RPMI8226 (cell line): ENCODE data around the gene N4BP2.
"Not testable (repeated sequence)": the region's sequence is repeated elsewhere in the genome, so short reads cannot be mapped to it uniquely, and the experiment has no call there.

Experiments
- DNase-seq: peaks from one replicate; pipeline ENCODE4 v3.0.0-alpha.2; 2015

N4BP2 gene

DNA sequence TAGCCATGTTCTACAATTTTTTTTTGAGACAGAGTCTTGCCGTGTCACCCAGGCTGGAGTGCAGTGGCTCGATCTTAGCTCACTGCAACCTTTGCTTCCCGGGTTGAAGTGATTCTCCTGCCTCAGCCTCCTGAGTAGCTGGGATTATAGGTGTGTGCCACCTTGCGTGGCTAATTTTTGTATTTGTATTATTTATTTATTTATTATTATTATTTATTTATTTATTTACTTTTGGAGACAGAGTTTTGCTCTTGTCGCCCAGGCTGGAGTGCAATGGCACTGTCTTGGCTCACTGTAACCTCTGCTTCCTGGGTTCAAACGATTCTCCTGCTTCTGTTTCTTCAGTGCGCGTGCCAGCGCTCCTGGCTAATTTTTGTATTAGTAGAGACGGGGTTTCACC is 36.8 kb downstream of the N4BP2 start:
- not testable (repeated sequence) for DNase-seq

DNA sequence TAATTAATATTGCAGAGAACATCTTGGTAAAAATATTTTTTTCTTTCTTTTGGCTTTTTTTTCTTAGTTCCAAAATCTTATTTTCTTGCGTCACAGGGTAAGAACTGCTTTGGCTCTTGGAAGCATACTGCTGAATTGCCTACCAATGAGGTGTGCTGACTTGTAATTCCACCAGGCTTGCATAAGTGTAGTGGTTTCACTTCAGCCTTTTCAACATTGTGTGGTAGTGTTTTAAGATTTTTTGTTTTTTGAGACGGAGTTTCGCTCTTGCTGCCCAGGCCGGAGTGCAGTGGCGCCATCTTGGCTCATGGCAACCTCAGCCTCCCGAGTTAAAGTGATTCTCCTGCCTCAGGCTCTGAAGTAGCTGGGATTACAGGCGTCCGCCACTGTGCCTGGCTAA is 42.4 kb downstream of the N4BP2 start:
- no peak for DNase-seq

DNA sequence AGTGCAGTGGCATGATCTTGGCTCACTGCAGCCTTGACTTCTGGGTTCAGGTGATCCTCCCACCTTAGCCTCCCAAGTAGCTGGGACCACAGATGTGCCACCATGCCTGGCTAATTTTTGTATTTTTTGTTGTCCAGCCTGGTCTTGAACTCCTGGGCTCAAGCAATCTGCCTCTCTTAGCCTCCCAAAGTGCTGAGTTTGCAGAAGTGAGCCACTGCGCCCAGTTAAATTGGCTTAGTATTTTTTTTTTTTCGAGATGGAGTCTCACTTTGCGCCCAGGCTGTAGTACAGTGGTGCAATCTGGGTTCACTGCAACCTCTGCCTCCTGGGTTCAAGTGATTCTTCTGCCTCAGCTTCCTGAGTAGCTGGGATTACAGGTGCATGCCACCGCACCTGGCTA is 50.5 kb downstream of the N4BP2 start:
- DNase-seq, result not testable (repeated sequence)

DNA sequence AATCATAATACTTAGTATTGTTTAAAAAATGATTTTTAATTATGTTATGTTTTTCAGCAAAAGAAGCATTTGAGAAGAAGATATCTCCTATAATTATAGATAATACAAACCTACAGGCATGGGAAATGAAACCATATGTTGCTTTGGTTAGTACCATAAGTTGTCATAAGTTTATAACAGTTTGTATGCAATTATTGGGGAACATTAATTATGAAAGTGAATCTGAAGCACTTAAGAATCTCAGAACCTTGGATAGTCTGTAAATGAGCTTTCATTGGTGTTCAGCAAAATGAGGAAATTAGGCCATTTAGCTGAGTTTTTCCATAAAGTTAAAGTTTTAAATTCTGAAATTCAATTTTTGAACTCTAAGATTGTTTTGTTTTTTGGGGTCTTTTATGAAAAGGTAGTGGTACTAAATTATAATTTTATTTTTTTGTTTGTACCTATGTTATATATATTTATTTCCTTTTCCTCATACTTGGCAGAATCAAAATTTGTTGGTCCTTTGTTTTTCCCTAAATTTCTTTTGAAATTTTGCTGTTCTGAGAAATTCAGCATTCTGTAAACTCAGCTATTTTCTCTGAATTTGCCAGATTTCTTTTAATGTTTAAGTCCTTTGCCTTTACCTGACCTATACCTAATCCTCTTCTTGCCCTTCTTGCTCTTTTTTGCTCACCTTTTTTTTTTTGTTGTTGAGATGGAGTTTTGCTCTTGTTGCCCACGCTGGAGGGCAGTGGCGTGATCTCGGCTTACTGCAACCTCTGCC is 55.6 kb downstream of the N4BP2 start:
- DNase-seq, result no peak

DNA sequence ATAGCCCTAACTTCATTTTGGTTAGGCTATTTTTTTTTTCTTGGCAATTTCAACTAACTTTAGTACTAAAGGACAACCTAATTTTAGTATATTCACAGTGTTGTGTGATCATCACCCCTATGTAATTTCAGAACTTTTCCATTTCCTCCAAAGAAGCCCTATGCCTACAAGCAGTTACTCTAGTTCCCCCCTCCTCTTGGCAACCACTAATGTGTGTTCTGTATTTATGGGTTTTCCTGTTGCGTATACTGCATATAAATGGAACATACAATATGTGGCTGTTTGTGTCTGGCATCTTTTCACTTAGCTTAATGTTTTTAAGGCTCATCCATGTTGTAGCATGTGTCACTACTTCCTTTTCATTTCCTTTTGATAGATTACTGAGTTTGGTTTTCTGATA is 57.6 kb downstream of the N4BP2 start:
- no peak for DNase-seq

DNA sequence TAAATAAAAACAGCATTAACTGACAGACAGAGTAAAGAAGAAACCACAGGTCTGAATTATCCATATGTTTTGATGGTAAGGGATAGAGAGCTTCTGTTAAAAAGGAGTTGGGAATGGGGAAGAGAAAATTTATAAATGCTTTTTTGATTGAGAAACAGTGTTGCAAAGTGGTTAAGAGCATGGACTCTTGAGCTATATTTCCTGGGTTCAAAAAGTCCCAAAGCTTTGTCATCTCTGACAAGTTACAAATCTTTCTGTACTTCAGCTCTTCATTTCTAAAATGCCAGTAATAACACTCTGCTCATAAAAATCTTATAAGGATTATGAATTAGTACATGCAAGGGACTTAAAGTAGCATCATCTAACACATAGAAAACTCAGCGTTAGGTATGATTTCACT is 62.2 kb downstream of the N4BP2 start:
- DNase-seq, result no peak

DNA sequence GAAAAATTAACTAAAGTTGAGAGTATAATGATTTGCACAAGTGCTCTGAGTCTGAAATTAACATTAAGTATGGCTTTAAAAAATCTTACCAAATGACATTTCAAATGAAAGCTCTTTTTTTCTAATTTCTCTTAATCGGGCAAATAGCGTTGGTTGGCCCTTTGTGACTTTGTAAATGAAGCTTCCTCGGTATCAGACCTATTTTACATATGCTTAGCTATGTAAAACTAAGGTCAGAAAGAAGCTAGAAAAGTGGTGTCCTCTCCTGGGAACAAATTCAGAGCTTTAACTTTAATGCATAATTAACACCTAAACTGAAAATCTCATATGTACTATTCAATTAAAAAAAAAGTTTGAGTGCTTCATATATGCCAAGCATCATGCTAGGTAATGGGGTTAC is 62.7 kb downstream of the N4BP2 start:
- no peak for DNase-seq

DNA sequence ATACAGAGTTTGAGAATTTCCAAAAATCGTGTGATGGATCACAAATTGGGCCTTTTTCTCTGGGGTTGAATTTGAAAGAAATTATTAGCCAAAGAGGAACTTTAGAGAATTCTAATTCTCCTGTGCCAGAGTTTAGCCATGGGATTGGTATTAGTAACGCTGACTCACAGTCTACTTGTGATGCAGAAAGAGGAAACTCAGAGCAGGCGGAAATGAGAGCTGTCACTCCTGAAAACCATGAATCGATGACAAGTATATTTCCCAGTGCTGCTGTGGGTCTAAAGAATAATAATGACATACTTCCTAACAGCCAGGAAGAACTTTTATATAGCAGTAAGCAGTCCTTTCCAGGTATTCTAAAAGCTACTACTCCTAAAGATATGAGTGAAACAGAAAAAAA is 64.9 kb downstream of the N4BP2 start:
- DNase-seq, result no peak

DNA sequence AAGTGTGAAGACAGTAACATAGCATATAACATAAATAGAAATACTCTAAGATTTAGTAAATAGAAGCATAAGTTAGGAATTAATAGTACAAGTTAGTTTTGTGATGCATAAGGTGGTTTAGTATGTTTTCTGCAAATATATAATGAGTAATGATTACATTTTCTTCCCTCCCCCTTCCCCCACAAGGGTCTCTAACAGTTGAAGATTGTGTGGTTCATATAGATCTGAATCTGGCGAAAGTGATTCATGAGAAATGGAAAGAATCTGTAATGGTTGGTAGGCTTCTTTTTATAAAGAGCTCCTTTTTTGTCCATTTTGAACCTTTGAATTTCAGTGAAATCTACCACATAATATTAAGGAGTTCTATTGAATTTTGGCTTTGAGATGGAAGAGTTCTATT is 66.3 kb downstream of the N4BP2 start:
- DNase-seq, result no peak

DNA sequence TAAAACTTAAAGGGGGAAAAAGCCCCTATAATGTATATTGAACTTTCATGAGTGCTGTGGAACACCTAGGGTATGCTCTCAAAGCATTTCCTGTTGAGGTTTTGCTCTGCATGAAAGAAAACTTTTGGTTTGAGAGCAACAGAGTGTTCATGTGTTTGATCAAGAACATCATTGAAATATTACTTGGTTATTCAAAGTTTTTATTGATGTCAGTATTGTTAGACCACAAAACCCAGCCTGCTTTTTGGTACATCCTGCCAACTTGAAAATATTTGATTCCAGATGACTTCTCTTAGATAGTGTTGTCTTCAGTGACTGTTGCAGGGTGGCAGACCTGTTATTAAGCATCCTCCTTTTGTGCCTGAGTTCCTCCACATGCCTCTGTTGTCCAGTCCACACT is 68.0 kb downstream of the N4BP2 start:
- DNase-seq, result no peak

DNA sequence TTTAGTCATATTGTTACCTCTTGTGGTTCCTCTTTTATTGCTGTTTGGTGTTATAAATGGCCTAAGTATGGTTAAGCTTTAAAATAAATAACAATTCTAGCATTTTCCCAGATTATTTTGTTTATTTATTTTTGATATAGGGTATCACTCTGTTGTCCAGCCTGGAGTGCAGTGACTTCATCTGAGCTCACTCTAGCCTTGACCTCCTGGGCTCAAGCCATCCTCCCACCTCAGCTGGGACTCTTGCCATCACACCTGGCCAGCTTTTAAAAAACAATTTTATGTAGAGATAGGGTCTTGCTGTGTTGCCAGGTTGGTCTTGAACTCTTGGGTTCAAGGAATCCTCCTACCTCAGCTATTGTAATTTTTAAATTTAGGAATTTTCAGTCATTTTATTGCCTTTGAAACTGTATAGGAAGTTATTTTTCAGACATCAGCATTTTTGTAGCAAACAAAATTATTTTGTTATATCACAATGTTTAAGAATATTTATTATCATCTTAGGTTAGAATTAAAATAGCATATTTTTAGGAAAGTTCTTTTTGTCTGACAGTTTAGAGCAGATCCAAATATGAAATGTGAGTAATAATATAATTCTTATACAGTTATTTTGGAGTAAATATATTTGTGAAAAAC is 73.9 kb downstream of the N4BP2 start:
- DNase-seq, result peak; percentile 9

DNA sequence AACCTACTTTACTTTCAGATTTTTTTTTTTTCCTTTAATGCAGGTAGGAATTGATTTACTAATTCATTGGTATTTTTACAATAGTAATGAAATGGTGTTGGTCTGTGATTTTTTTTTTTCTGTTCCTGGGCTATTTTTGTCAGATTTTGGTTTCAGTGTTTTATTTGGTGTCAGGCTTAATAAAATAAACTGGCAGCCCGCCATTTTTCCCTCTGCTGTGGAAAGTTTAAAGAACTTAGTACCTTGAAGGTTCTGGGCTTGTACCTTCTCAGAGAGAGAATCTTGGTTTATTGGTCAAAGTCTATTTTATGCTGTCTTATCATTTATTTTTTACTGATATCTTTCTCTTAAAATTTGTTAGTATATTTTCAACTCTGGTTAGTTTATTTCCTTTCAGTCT is 76.2 kb downstream of the N4BP2 start:
- DNase-seq, result peak; percentile 82

DNA sequence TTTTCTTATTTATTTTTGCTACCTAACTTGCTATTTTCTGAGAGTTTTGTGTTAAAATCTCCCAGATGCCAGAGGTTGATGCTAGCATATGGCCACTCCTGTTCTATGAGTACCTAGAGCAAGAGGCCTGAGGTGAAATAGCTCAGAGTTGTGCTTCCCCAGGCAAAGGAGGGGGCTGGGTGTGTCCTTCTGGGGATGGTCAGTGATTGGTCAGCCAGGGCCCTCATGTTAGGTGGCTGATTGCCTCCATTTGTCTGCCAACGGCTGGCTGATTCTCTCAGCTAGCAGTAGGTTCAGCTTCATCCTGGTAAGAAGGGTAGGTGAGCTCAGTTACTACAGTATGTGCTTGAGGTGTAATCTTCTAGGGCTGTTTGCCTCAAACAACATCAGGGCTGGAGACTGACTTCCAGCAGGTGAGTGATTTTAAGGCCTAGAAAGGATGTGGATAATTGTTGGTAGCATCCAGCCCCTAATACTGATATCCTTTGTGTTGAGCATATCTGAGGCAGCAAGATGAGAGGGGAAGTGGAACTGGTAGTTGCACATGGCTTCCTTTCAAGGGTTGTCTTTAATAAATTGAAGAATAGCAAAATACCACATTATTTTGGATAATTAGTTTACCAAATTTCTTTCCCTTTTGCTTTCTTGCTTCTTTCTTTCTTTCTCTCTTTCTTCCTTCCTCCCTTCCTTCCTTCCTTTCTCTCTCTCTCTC is 77.7 kb downstream of the N4BP2 start:
- peak; percentile 40 for DNase-seq

DNA sequence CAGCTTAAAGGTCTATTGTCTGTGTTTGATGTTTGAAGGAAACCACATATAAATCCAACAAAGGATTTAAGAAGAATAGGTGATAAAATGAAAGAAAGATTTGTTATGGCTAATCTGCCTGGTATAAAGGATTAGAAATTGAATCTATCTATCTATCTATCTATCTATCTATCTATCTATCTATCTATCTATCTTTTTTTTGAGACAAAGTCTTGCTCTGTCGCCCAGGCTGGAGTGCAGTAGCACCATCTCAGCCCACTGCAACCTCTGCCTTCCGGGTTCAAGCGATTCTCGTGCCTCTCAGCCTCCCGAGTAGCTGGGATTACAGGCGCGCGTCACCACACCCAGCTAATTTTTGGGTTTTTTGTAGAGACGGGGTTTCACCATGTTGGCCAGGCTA is 79.6 kb downstream of the N4BP2 start:
- not testable (repeated sequence) for DNase-seq

DNA sequence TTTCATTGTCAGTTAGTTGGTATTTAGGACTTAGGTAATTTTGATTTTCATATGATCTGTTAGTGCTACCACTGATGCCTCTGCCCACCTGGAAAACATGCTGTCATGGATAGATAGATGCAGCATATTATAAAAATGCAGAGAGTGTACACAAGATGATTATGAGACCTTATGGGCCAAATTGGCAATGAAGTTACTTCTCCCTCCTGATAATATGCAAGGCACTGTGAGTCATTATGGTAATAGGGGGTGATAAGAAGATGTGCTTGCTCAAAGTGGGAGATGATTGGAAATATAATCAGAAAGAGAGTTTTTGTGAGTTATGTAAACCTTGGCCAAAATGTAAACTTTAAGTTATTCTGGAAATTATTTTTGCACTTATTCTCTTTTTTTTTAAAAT is 83.5 kb downstream of the N4BP2 start:
- DNase-seq, result no peak

DNA sequence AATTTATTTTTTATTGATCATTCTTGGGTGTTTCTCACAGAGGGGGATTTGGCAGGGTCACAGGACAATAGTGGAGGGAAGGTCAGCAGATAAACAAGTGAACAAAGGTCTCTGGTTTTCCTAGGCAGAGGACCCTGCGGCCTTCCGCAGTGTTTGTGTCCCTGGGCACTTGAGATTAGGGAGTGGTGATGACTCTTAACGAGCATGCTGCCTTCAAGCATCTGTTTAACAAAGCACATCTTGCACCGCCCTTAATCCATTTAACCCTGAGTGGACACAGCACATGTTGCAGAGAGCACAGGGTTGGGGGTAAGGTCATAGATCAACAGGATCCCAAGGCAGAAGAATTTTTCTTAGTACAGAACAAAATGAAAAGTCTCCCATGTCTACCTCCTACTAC is 83.9 kb downstream of the N4BP2 start:
- not testable (repeated sequence) for DNase-seq

DNA sequence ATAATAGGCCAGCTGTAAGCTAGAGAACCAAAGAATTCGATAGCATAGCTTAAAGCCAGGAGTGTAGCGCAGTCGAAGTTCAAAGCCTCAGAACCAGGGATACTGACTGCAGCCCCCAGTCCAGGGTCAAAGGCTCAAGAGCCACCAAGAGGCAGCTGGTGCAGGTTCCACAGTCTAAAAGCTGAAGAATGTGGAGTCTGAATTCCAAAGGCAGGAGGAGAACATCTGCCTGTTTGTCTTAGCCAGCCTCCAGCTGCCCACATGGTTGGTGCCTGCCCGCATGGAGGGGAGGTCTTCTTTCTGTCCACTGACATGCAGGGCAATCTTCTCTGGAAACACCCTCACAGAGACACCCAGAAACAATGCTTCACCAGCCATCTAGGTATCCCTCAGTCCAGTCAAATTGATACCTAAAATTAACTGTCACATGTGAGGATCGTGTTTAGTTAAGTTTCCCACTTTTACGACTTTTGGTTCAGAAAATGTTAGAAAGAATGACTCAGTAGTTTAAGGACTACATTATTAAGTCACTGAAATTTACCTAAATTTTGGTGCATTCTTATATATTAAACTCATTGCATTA is 87.4 kb downstream of the N4BP2 start:
- DNase-seq, result no peak

DNA sequence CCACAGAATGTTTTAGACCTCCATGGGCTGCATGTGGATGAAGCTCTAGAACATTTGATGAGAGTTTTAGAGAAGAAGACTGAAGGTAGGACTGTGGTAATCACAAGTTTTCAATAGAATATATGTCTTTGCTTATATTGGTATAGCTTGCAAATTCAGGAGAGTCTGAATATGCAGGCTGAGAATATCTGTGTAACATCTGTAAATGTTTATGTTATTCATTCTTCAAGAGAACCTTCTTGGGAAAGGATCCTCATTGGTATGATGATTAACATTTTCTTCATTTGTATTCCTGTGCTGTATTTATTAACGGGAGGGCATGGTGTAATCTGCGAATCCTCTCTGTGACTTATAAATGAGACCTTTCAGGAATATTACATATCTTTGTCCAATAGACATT is 88.1 kb downstream of the N4BP2 start:
- no peak for DNase-seq

DNA sequence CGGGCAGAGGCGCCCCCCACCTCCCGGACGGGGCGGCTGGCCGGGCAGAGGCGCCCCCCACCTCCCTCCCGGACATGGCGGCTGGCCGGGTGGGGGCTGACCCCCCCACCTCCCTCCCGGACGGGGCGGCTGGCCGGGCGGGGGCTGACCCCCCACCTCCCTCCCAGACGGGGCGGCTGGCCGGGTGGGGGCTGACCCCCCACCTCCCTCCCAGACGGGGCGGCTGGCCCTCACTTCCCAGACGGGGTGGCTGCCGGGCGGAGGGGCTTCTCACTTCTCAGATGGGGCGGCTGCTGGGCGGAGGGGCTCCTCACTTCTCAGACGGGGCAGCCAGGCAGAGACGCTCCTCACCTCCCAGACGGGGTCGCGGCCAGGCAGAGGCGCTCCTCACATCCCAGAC is 90.8 kb downstream of the N4BP2 start:
- DNase-seq, result not testable (repeated sequence)

DNA sequence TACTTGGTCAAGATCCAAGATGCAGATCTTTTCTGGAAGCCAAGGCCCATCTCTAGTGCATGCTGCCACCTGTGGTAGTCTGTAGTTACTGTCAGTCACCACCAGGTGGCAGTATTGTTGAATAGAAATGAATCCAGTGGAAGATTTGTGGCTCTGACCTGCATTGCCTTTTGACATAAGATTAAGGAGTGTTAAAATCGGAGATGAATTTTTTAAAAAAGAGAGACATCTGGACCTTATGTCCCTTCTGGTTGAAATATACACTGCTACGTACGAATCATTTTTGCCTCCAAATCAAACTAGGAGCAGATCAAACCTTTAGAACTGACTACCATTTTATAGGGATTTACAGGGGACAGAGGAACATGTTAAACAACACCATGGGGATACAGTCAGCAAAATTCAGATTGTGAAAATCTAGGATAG is 93.3 kb downstream of the N4BP2 start:
- peak; percentile 80 for DNase-seq

DNA sequence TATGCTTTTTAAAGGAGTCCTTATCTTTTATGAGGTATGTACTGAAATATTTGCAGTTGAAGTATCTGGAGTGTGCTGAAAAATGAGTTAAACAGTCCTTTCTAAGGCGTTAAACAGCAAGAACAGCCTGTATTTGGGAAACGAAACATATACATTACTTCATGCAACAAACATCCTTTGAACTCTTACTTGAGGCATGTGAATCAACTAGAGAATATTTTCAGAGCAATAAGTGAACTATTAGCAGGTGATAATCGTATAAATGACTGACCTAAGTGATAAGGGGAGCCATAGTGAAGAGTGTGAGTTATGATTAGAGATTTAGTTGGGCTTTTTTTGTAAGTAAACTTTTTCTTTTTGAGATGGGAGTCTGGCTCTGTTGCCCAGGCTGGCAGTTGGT is 94.3 kb downstream of the N4BP2 start:
- no peak for DNase-seq

DNA sequence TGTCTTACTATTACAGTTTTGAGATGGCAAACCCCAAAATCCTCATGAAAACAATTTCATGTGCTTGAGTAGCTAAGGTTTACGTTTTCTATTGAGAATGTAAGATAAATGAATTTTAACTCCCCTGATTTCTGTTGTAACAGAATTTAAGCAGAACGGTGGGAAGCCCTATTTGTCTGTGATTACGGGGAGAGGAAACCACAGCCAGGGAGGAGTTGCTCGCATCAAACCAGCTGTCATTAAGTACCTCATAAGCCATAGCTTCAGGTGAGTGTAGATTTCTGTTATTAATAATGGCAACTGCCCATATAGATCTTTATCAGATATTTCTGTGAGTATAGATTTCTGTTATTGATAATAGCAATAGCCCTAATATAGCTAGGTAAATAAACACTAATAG is 96.0 kb downstream of the N4BP2 start:
- DNase-seq, result no peak

DNA sequence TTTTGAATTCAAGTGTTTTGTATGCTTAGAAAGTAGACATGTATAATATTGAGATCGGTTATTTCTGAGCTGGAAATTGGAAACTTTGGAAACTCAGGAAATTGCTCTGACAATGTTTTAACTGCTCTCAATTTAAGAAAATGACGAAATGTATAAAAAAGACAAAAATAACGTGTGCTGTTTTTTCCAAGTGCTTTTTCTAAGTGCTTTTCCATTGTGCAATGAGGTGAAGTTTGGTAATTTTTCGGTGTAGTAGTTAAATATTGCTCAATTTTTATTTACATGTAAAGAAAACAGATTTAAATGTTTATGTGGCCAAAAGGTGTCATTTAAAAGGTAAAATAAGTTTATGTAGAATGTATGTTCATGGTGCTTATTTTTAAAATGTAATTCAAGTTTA is 100.8 kb downstream of the N4BP2 start:
- DNase-seq, result no peak

DNA sequence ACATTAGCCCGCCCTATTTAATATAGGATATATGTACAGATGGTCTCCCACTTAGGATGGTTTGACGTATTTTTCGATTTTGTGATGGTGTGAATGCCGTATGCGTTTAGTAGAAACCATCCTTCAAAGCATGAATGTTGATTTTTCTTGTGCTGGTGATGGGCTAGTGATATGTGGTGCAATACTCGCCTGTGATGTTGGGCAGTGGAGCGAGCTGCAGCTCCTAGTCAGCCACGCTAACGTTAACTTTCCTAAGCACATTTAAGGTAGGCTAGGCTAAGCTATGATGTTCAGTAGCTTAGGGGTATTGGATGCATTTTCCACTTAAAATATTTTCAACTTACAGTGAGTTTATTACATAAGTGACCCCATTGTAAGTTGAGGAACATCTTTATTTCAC is 103.6 kb downstream of the N4BP2 start:
- no peak for DNase-seq
